Measurements from ENCODE around the gene PMM1.
"Not testable (repeated sequence)": the region's sequence is repeated elsewhere in the genome, so short reads cannot be mapped to it uniquely, and the experiment has no call there.

Gene PMM1

GRCh38 chr22:41636467-41636866 is 46.8 kb upstream of the PMM1 start:
- Histone ChIP-seq H3K27ac (replicated peaks) (no peak overlapping the region), H3K4me3 (replicated peaks; ENCODE audit: insufficient read depth, low read length) (no peak overlapping the region), H3K27me3 (ENCODE audit: insufficient read depth, poor library complexity, severe bottlenecking) (no peaks in the 10 kb centered on the region)
- DNase-seq (ENCODE audit: low read depth in 1 of 2, low spot score in 1 of 2), result no peak
- TF ChIP-seq GABPA (IDR thresholded peaks at IDR 0.05; ENCODE audit: low read depth), result no peak
- no peak for TF ChIP-seq SPI1 (IDR thresholded peaks at IDR 0.05; ENCODE audit: borderline replicate concordance, low read depth)
- no peak for TF ChIP-seq POLR2AphosphoS5 (IDR thresholded peaks at IDR 0.05; ENCODE audit: low read depth)
- no peak for TF ChIP-seq REST (IDR thresholded peaks at IDR 0.05; ENCODE audit: insufficient replicate concordance, low read depth)
- TF ChIP-seq CTCF (IDR thresholded peaks at IDR 0.05; ENCODE audit: insufficient read depth, low read length), result no peak

- not testable (repeated sequence) for H3K4me3 ChIP-seq (replicated peaks; ENCODE audit: insufficient read depth, low read length); H3K27ac ChIP-seq (replicated peaks); DNase-seq (ENCODE audit: low read depth in 1 of 2, low spot score in 1 of 2); H3K27me3 ChIP-seq (ENCODE audit: insufficient read depth, poor library complexity, severe bottlenecking)
Measured at GRCh38 chr22:41634610-41635009, 45.0 kb upstream of the PMM1 start.

GRCh38 chr22:41631615-41632014 is 42.0 kb upstream of the PMM1 start:
- H3K27me3 ChIP-seq (ENCODE audit: insufficient read depth, poor library complexity, severe bottlenecking); DNase-seq (ENCODE audit: low read depth in 1 of 2, low spot score in 1 of 2); H3K4me3 ChIP-seq (replicated peaks; ENCODE audit: insufficient read depth, low read length); H3K27ac ChIP-seq (replicated peaks): not testable (repeated sequence)

GRCh38 chr22:41631115-41631514 is 41.5 kb upstream of the PMM1 start:
- not testable (repeated sequence) for H3K27me3 ChIP-seq (ENCODE audit: insufficient read depth, poor library complexity, severe bottlenecking); H3K4me3 ChIP-seq (replicated peaks; ENCODE audit: insufficient read depth, low read length); DNase-seq (ENCODE audit: low read depth in 1 of 2, low spot score in 1 of 2); H3K27ac ChIP-seq (replicated peaks)

- no peak overlapping the region for H3K4me3 ChIP-seq (replicated peaks; ENCODE audit: insufficient read depth, low read length)
- H3K27me3 ChIP-seq (ENCODE audit: insufficient read depth, poor library complexity, severe bottlenecking), result no peaks in the 10 kb centered on the region
- no peak overlapping the region for H3K27ac ChIP-seq (replicated peaks)
- DNase-seq (ENCODE audit: low read depth in 1 of 2, low spot score in 1 of 2), result no peak
- TF ChIP-seq POLR2AphosphoS5 (IDR thresholded peaks at IDR 0.05; ENCODE audit: low read depth), result no peak
Measured at GRCh38 chr22:41625577-41625976, 35.9 kb upstream of the PMM1 start.

GRCh38 chr22:41621911-41622179 is 32.2 kb upstream of the PMM1 start:
- TF ChIP-seq POLR2AphosphoS5 (IDR thresholded peaks at IDR 0.05; ENCODE audit: low read depth), result no peak
- no peak for TF ChIP-seq CTCF (IDR thresholded peaks at IDR 0.05; ENCODE audit: insufficient read depth, low read length)
- no peak for TF ChIP-seq REST (IDR thresholded peaks at IDR 0.05; ENCODE audit: insufficient replicate concordance, low read depth)
- no peak for TF ChIP-seq GABPA (IDR thresholded peaks at IDR 0.05; ENCODE audit: low read depth)
- no peak for TF ChIP-seq SPI1 (IDR thresholded peaks at IDR 0.05; ENCODE audit: borderline replicate concordance, low read depth)
- Histone ChIP-seq H3K27me3 (ENCODE audit: insufficient read depth, poor library complexity, severe bottlenecking) (no peaks in the 10 kb centered on the region), H3K4me3 (replicated peaks; ENCODE audit: insufficient read depth, low read length) (peak overlapping the region; percentile 89), H3K27ac (replicated peaks) (peak overlapping the region; percentile 94)
- no peak for DNase-seq (ENCODE audit: low read depth in 1 of 2, low spot score in 1 of 2)
